Measurements from ENCODE around the gene KIAA0232. TPM values are rescaled to one million over a fixed set of nuclear protein-coding genes. Genes with fewer than 3 reads are reported as not detected.

Gene KIAA0232
- total and polyA plus RNA-seq, 10 of the 15 experiments (the other 5 are each of a cell fraction or from before 2014, with no cell fraction given) = 2.8 to 15.1 (median 10.8) TPM

DNA sequence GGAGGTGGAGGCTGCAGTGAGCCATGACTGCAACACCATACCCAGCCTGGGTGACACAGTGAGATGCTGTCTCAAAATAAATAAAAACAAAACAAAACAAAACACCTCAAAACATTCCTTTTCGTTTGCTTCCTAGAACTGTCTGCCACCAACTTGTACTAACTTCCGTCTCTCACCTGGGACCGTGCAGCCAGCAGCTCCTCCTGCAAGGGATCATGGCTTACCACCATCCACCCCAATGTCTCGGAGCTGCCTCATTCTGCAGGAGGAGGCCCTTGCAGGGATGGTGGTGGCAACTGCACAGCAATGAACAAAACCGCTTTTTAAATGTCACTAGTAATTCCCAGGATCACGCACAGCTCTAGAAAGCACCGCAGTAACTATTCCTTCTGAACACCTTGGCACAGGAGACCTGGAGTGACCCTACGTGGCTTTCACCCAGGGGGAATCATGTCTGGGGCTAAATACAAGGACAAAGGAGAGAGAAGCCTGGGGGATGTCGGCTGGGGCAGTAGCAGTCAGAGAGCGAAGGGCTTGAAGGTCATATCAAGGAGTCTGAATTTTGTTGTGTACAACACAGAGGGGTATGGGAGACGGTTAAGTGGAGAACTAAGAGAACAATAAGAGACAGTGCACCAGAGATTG, 17.4 kb upstream of the KIAA0232 start:
- ATAC-seq (no peak), DNase-seq (ENCODE audit: low read depth, low spot score) (no peak), FAIRE-seq (no peak)
- Histone ChIP-seq H3K4me3 (no peak overlapping the region), H3K4me2 (ENCODE audit: control insufficient read depth, insufficient read depth) (no peak overlapping the region), H3K9ac (ENCODE audit: control insufficient read depth, insufficient read depth, low read length) (no peak overlapping the region), H3K79me2 (ENCODE audit: control insufficient read depth, insufficient read depth, low read length) (no peaks in the 10 kb centered on the region), H4K20me1 (ENCODE audit: control insufficient read depth, insufficient read depth) (no peaks in the 10 kb centered on the region), H2AFZ (ENCODE audit: control insufficient read depth, low read depth, low read length) (no peak overlapping the region), H3K27ac (ENCODE audit: control insufficient read depth, insufficient read depth) (no peak overlapping the region), H3K9me3 (replicated peaks; ENCODE audit: control insufficient read depth, insufficient read depth, low read length) (no peaks in the 10 kb centered on the region), H3K36me3 (ENCODE audit: control insufficient read depth in 2 of 2, insufficient read depth in 2 of 2, low read length in 1 of 2) (no peaks in the 10 kb centered on the region), H3K4me1 (ENCODE audit: control insufficient read depth, insufficient read depth, low read length) (peaks cover 14% of the 10 kb centered on the region), H3K27me3 (replicated peaks in 1 of 2; ENCODE audit: control insufficient read depth in 2 of 2, insufficient read depth in 2 of 2, low read length in 1 of 2) (peaks cover 0 to 2% of the 10 kb centered on the region in 2 experiments; a peak in 1 of 4 replicates)
- ChIA-PET CTCF (interaction anchor here (1.5 kb wide), 1 partner anchor 109 kb away, joined by 3 read pairs; no protein-coding TSS in a partner anchor), SMC1A (ENCODE audit: uncharacterized antibody, unreplicated experiment) (no interaction called here), RAD21 (ENCODE audit: unreplicated experiment) (no interaction called here), POLR2A (no interaction called here)
- no TSS peak for BruUV-seq (replicated peaks)
- in situ Hi-C loops (cut with MboI) (no loop called here), intact Hi-C loops (cut with micrococcal nuclease; ENCODE audit: unreplicated experiment) (no loop called here)
- TF ChIP-seq, protein P1, sequence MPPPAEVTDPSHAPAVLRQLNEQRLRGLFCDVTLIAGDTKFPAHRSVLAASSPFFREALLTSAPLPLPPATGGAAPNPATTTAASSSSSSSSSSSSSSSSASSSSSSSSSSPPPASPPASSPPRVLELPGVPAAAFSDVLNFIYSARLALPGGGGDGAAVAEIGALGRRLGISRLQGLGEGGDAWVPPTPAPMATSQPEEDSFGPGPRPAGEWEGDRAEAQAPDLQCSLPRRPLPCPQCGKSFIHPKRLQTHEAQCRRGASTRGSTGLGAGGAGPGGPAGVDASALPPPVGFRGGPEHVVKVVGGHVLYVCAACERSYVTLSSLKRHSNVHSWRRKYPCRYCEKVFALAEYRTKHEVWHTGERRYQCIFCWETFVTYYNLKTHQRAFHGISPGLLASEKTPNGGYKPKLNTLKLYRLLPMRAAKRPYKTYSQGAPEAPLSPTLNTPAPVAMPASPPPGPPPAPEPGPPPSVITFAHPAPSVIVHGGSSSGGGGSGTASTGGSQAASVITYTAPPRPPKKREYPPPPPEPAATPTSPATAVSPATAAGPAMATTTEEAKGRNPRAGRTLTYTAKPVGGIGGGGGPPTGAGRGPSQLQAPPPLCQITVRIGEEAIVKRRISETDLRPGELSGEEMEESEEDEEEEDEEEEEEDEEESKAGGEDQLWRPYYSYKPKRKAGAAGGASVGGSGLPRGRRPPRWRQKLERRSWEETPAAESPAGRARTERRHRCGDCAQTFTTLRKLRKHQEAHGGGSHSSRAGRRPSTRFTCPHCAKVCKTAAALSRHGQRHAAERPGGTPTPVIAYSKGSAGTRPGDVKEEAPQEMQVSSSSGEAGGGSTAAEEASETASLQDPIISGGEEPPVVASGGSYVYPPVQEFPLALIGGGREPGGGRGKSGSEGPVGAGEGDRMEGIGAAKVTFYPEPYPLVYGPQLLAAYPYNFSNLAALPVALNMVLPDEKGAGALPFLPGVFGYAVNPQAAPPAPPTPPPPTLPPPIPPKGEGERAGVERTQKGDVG (CRISPR knock-in tag; IDR thresholded peaks at IDR 0.05) = no peak
- TF ChIP-seq, protein P2, sequence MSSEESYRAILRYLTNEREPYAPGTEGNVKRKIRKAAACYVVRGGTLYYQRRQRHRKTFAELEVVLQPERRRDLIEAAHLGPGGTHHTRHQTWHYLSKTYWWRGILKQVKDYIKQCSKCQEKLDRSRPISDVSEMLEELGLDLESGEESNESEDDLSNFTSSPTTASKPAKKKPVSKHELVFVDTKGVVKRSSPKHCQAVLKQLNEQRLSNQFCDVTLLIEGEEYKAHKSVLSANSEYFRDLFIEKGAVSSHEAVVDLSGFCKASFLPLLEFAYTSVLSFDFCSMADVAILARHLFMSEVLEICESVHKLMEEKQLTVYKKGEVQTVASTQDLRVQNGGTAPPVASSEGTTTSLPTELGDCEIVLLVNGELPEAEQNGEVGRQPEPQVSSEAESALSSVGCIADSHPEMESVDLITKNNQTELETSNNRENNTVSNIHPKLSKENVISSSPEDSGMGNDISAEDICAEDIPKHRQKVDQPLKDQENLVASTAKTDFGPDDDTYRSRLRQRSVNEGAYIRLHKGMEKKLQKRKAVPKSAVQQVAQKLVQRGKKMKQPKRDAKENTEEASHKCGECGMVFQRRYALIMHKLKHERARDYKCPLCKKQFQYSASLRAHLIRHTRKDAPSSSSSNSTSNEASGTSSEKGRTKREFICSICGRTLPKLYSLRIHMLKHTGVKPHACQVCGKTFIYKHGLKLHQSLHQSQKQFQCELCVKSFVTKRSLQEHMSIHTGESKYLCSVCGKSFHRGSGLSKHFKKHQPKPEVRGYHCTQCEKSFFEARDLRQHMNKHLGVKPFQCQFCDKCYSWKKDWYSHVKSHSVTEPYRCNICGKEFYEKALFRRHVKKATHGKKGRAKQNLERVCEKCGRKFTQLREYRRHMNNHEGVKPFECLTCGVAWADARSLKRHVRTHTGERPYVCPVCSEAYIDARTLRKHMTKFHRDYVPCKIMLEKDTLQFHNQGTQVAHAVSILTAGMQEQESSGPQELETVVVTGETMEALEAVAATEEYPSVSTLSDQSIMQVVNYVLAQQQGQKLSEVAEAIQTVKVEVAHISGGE (CRISPR knock-in tag; IDR thresholded peaks at IDR 0.05) = no peak
- 46% methylated on average over 11 of the region's 11 CpGs for WGBS (ENCODE audit: insufficient coverage, insufficient replicate concordance, low lambda C conversion rate, missing lambda C conversion rate)

Measured in GM12878 (cell line).